OCI-LY3 (cell line): ENCODE results near the gene DDOST.
"Not testable (repeated sequence)": the region's sequence is repeated elsewhere in the genome, so short reads cannot be mapped to it uniquely, and the experiment has no call there.

Experiments used
- EZH2phosphoT487 ChIP-seq: fragments of 200-600 bp; shearing (Covaris generic); IDR thresholded peaks from 2 replicates; pipeline ENCODE4 v1.6.1; 2018; ENCODE audit warnings: antibody characterized with exemption, mixed run types, low read depth
- TF ChIP-seq, protein P1 (sequence below): fragments of 200-600, 300-600 bp; sonication (generic); IDR thresholded peaks from 2 replicates; pipeline ENCODE4 v1.5.1; 2014; ENCODE audit warnings: antibody characterized with exemption, low read length, low read depth

GRCh38 chr1:20673626-20674025 is 12.5 kb upstream of the DDOST start:
- TF ChIP-seq, protein P1, sequence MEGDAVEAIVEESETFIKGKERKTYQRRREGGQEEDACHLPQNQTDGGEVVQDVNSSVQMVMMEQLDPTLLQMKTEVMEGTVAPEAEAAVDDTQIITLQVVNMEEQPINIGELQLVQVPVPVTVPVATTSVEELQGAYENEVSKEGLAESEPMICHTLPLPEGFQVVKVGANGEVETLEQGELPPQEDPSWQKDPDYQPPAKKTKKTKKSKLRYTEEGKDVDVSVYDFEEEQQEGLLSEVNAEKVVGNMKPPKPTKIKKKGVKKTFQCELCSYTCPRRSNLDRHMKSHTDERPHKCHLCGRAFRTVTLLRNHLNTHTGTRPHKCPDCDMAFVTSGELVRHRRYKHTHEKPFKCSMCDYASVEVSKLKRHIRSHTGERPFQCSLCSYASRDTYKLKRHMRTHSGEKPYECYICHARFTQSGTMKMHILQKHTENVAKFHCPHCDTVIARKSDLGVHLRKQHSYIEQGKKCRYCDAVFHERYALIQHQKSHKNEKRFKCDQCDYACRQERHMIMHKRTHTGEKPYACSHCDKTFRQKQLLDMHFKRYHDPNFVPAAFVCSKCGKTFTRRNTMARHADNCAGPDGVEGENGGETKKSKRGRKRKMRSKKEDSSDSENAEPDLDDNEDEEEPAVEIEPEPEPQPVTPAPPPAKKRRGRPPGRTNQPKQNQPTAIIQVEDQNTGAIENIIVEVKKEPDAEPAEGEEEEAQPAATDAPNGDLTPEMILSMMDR = not testable (repeated sequence)
- not testable (repeated sequence) for TF ChIP-seq EZH2phosphoT487
